ENCODE data around the gene CHTF18.

The CHTF18 gene

GRCh38 chr16:822174-822908 is 33.9 kb downstream of the CHTF18 start:
- no peak for DNase-seq (ENCODE audit: low spot score)
- in situ Hi-C loops (cut with MboI; ENCODE audit: low pct_unique_long_range_greater_than_20kb, low sequenced_read_pairs, unreplicated experiment), result no loop called here
- TF ChIP-seq CTCF (IDR thresholded peaks at IDR 0.05; ENCODE audit: extremely low read depth, insufficient read depth, missing control alignments), result no peak

GRCh38 chr16:822909-823297 is 34.5 kb downstream of the CHTF18 start:
- TF ChIP-seq CTCF (IDR thresholded peaks at IDR 0.05; ENCODE audit: extremely low read depth, insufficient read depth, missing control alignments), result no peak
- no peak for DNase-seq (ENCODE audit: low spot score)
- in situ Hi-C loops (cut with MboI; ENCODE audit: low pct_unique_long_range_greater_than_20kb, low sequenced_read_pairs, unreplicated experiment), result no loop called here

GRCh38 chr16:824194-824593 is 35.8 kb downstream of the CHTF18 start:
- no peak for DNase-seq (ENCODE audit: low spot score)
- no peak for TF ChIP-seq CTCF (IDR thresholded peaks at IDR 0.05; ENCODE audit: extremely low read depth, insufficient read depth, missing control alignments)
- in situ Hi-C loops (cut with MboI; ENCODE audit: low pct_unique_long_range_greater_than_20kb, low sequenced_read_pairs, unreplicated experiment), result no loop called here

DNA sequence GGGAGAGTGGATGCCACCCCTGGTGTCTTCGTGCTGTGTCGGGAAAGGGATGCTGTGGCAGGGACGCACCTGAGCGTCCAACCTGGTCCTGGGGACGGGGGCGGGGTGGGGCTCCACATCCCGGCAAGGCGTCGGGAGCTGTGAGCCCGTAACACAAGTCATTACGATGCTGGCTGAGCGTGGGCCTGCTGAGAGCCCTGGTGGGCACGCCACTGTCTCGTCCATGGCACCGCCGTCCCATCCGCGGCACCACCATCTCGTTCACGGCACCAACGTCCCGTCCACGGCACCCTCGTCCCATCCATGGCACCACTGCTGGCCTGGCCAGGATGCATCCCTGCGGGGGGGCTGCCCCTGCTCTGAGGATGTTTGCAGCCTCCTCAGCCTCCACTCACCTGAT is 36.2 kb downstream of the CHTF18 start:
- TF ChIP-seq CTCF (IDR thresholded peaks at IDR 0.05; ENCODE audit: extremely low read depth, insufficient read depth, missing control alignments), result no peak
- in situ Hi-C loops (cut with MboI; ENCODE audit: low pct_unique_long_range_greater_than_20kb, low sequenced_read_pairs, unreplicated experiment), result no loop called here
- no peak for DNase-seq (ENCODE audit: low spot score)

DNA sequence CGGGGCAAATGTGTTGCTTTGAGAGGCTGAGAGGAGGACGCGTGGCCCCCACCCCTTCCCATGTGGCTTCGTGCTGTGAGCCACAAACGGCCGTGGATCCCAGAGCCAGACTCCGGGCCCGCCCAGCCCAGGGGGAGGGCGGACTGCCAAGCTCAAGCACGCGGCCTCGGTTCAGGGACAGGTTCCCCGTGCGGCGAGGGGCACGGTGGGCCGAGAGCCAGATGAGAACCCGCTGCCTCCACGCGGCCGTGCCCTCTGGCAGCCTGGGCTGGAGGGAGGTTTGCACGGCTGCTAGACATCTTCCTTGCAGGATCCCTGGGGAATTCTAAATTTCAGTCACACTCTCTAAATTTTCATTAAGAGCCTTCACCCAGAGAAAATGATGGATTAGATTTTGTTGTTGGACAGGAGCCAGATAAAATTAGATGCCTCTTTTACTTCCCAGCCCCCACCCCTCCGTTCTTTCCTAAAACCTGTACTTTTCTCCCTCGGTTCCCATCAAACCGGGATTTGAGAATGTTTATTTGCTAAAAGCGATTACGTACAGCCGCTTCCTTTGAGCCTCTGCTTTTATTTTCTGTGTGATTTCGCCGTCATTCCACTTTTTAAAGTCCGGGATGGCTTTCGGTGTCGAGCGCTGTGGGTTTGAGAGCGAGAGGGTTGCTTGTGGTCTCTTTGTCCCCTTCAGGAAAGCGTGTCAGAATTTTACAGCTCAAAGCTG is 37.1 kb downstream of the CHTF18 start:
- TF ChIP-seq CTCF (IDR thresholded peaks at IDR 0.05; ENCODE audit: extremely low read depth, insufficient read depth, missing control alignments), result no peak
- in situ Hi-C loops (cut with MboI; ENCODE audit: low pct_unique_long_range_greater_than_20kb, low sequenced_read_pairs, unreplicated experiment), result no loop called here
- DNase-seq (ENCODE audit: low spot score), result no peak

GRCh38 chr16:827513-827912 is 39.1 kb downstream of the CHTF18 start:
- in situ Hi-C loops (cut with MboI; ENCODE audit: low pct_unique_long_range_greater_than_20kb, low sequenced_read_pairs, unreplicated experiment), result no loop called here
- no peak for DNase-seq (ENCODE audit: low spot score)

More at GRCh38 chr16:827513-827912, 39.1 kb downstream of the CHTF18 start:
- no peak for TF ChIP-seq CTCF (IDR thresholded peaks at IDR 0.05; ENCODE audit: extremely low read depth, insufficient read depth, missing control alignments)
